ENCODE measurements around the gene SPRR2E.
"Not testable (repeated sequence)": the region's sequence is repeated elsewhere in the genome, so short reads cannot be mapped to it uniquely, and the experiment has no call there.

DNA sequence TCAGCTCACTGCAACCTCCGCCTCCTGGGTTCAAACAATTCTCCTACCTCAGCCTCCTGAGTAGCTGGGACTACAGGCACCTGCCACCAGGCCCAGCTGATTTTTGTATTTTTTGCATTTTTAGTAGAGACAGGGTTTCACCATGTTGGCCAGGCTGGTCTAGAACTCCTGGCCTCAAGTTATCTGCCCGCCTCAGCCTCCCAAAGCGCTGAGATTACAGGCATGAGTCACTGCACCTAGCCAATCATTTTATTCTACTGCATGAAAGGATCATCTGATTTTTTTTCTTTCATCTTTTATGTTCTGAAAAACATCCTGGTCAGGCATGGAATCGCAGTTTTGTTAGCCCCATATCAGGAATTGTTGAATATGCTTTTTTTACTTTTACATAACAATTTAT is 34.4 kb upstream of the SPRR2E start:
- TF ChIP-seq, protein P1, sequence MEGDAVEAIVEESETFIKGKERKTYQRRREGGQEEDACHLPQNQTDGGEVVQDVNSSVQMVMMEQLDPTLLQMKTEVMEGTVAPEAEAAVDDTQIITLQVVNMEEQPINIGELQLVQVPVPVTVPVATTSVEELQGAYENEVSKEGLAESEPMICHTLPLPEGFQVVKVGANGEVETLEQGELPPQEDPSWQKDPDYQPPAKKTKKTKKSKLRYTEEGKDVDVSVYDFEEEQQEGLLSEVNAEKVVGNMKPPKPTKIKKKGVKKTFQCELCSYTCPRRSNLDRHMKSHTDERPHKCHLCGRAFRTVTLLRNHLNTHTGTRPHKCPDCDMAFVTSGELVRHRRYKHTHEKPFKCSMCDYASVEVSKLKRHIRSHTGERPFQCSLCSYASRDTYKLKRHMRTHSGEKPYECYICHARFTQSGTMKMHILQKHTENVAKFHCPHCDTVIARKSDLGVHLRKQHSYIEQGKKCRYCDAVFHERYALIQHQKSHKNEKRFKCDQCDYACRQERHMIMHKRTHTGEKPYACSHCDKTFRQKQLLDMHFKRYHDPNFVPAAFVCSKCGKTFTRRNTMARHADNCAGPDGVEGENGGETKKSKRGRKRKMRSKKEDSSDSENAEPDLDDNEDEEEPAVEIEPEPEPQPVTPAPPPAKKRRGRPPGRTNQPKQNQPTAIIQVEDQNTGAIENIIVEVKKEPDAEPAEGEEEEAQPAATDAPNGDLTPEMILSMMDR (conservative IDR thresholded peaks at IDR 0.05) = not testable (repeated sequence)
- not testable (repeated sequence) for TF ChIP-seq ZFX (IDR thresholded peaks at IDR 0.05)

Measured in C4-2B (cell line).